MM.1S (cell line): ENCODE measurements around the gene HSD3B2.

Experiments
- DNase-seq: peaks from one replicate; pipeline ENCODE4 v3.0.0-alpha.2; 2015
- H2AFZ ChIP-seq: fragments of 300-600 bp; sonication (generic); 2 replicates; pipeline ENCODE4 v1.6.0; 2016; ENCODE audit warnings: antibody characterized with exemption, low read length
- H3F3A ChIP-seq: fragments of 300-600 bp; sonication (generic); 2 replicates; pipeline ENCODE4 v1.6.1; 2016; ENCODE audit warnings: mild to moderate bottlenecking, antibody characterized with exemption, low read length, moderate library complexity, mixed read lengths; ENCODE audit not compliant: insufficient read depth
- H3K27ac ChIP-seq: fragments of 300-600 bp; sonication (generic); 2 replicates; pipeline ENCODE4 v1.5.1; 2016; ENCODE audit warnings: mild to moderate bottlenecking, low read length
- H3K27me3 ChIP-seq: fragments of 300-600 bp; sonication (generic); replicated peaks from 2 replicates; pipeline ENCODE4 v1.6.0; 2016; ENCODE audit warnings: low read length; ENCODE audit not compliant: insufficient read depth
- H3K36me3 ChIP-seq: fragments of 300-600 bp; sonication (generic); replicated peaks from 2 replicates; pipeline ENCODE4 v1.6.1; 2016; ENCODE audit warnings: mild to moderate bottlenecking, low read length, mixed read lengths; ENCODE audit not compliant: insufficient read depth
- H3K4me1 ChIP-seq: fragments of 300-600 bp; sonication (generic); 2 replicates; pipeline ENCODE4 v1.6.1; 2016; ENCODE audit warnings: low read length, mixed read lengths
- H3K4me2 ChIP-seq: fragments of 300-600 bp; sonication (generic); 2 replicates; pipeline ENCODE4 v1.6.0; 2016; ENCODE audit warnings: low read depth, low read length
- H3K4me3 ChIP-seq: fragments of 300-600 bp; sonication (generic); 2 replicates; pipeline ENCODE4 v1.5.1; 2016; ENCODE audit warnings: low read length, mixed read lengths
- H3K79me2 ChIP-seq: fragments of 300-600 bp; sonication (generic); 2 replicates; pipeline ENCODE4 v1.6.1; 2016; ENCODE audit warnings: mixed run types, low read length, mixed read lengths
- H3K9ac ChIP-seq: fragments of 300-600 bp; sonication (generic); 2 replicates; pipeline ENCODE4 v1.6.1; 2016; ENCODE audit warnings: low read length, mixed read lengths
- H3K9me2 ChIP-seq: fragments of 300-600 bp; sonication (generic); replicated peaks from 2 replicates; pipeline ENCODE4 v1.6.1; 2016; ENCODE audit warnings: mild to moderate bottlenecking, low read length, mixed read lengths; ENCODE audit not compliant: insufficient read depth
- H3K9me3 ChIP-seq: fragments of 300-600 bp; sonication (generic); replicated peaks from 2 replicates; pipeline ENCODE4 v1.6.1; 2016; ENCODE audit warnings: mild to moderate bottlenecking, low read length, mixed read lengths; ENCODE audit not compliant: insufficient read depth
- H4K20me1 ChIP-seq: fragments of 300-600 bp; sonication (generic); 2 replicates; pipeline ENCODE4 v1.6.1; 2016; ENCODE audit warnings: mild to moderate bottlenecking, low read length, moderate library complexity, mixed read lengths; ENCODE audit not compliant: insufficient read depth
- EZH2 ChIP-seq: fragments of 300-600 bp; sonication (generic); optimal IDR thresholded peaks from 2 replicates; pipeline ENCODE3; 2017; ENCODE audit warnings: low read depth, mild to moderate bottlenecking, antibody characterized with exemption, low read length, mixed read lengths
- EZH2phosphoT487 ChIP-seq: fragments of 300-600 bp; sonication (generic); IDR thresholded peaks from 2 replicates; pipeline ENCODE4 v1.6.1; 2018; ENCODE audit warnings: antibody characterized with exemption, low read length
- TF ChIP-seq, protein P1 (sequence below): fragments of 300-600 bp; sonication (generic); IDR thresholded peaks from 2 replicates; pipeline ENCODE4 v1.5.1; 2016; ENCODE audit warnings: antibody characterized with exemption, low read length, mixed read lengths

Gene HSD3B2

DNA sequence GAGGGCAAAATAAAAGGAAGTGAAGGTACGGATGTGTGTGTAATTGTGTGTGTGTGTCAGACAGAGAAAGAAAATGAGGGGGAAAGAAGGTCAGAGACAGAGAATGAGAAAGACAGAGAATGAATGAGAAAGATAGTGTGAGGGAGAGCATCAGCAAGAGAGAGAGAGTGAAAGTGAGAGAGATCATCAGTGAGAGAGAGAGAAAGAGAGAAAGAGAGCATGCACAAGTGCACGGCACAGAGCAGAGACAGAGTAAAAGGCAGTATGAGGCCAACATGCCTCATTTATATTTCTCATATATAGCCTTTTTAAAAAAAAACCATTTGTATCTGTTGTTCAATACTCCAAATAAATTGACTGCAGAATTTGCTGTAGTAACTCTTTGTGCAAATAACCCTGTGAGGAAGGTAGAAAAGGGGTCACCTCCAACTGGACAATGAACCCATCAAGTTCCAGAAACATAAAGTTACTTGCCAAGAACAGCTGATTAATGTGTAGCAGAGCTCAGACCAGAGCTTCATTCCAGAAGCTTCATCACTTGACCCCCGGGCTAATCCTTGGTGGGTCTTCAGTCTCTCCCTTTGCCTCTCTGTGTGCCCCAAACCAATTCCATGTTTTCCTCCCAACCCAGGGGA is 1.2 kb downstream of the HSD3B2 start:
- no peaks in the 10 kb centered on the region for H3K9me2 ChIP-seq
- no peaks in the 10 kb centered on the region for H3K4me1 ChIP-seq
- H2AFZ ChIP-seq: no peak overlapping the region
- H3K9ac ChIP-seq: no peak overlapping the region
- no peak overlapping the region for H3K4me2 ChIP-seq
- no peaks in the 10 kb centered on the region for H4K20me1 ChIP-seq
- H3K27me3 ChIP-seq: no peaks in the 10 kb centered on the region
- no peak overlapping the region for H3K27ac ChIP-seq
- DNase-seq: no peak
- no peaks in the 10 kb centered on the region for H3F3A ChIP-seq
- TF ChIP-seq EZH2 (no peak), EZH2phosphoT487 (no peak)
- TF ChIP-seq, protein P1, sequence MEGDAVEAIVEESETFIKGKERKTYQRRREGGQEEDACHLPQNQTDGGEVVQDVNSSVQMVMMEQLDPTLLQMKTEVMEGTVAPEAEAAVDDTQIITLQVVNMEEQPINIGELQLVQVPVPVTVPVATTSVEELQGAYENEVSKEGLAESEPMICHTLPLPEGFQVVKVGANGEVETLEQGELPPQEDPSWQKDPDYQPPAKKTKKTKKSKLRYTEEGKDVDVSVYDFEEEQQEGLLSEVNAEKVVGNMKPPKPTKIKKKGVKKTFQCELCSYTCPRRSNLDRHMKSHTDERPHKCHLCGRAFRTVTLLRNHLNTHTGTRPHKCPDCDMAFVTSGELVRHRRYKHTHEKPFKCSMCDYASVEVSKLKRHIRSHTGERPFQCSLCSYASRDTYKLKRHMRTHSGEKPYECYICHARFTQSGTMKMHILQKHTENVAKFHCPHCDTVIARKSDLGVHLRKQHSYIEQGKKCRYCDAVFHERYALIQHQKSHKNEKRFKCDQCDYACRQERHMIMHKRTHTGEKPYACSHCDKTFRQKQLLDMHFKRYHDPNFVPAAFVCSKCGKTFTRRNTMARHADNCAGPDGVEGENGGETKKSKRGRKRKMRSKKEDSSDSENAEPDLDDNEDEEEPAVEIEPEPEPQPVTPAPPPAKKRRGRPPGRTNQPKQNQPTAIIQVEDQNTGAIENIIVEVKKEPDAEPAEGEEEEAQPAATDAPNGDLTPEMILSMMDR: no peak
- H3K36me3 ChIP-seq: no peaks in the 10 kb centered on the region
- H3K79me2 ChIP-seq: no peaks in the 10 kb centered on the region
- H3K4me3 ChIP-seq: no peak overlapping the region
- no peaks in the 10 kb centered on the region for H3K9me3 ChIP-seq

DNA sequence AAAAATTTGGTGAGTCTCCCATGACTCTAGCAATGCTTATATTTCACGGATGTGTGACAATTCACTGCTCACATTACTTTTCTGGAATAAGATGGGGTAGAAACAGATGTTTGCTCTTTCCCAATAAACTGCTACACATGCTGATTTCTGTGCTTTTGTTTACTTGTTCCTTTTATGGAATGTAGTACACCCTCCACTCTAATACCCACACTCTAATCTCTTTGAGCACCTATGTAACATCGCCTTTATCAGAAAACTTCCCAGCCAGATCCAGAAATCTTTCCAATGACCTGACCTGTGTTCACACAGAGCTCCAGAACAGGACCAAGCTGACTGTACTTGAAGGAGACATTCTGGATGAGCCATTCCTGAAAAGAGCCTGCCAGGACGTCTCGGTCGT is 4.2 kb downstream of the HSD3B2 start:
- no peak overlapping the region for H2AFZ ChIP-seq

DNA sequence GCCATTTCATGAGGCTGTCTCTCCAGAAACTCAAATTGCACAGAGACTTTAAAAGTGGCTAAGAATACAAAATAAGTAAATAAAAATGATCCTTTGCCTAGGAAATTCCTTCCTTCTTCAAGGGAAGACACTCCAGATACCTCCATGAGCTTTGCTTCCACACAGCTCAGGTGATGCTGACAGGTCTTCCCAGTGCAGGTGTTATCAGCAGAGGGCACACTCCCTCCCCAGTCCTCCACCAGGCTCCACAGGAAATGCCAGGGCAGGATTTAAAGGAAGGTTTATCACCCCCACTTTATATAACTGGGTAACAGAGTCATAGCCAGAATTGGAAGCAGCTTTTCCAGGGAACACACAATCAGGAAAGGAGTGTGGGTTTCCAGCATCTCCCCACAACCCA is 5.7 kb downstream of the HSD3B2 start:
- Histone ChIP-seq H3K9ac (no peak overlapping the region), H3K4me3 (no peak overlapping the region), H3K4me2 (no peak overlapping the region), H3K36me3 (no peaks in the 10 kb centered on the region), H3K27me3 (no peaks in the 10 kb centered on the region), H3K27ac (no peak overlapping the region), H3F3A (no peaks in the 10 kb centered on the region), H3K9me2 (no peaks in the 10 kb centered on the region), H3K79me2 (no peaks in the 10 kb centered on the region), H3K4me1 (no peaks in the 10 kb centered on the region), H3K9me3 (no peaks in the 10 kb centered on the region), H2AFZ (no peak overlapping the region), H4K20me1 (no peaks in the 10 kb centered on the region)
- TF ChIP-seq EZH2phosphoT487: no peak
- TF ChIP-seq, protein P1: no peak
- TF ChIP-seq EZH2: no peak
- DNase-seq: no peak

More for the DNA sequence above, 4.2 kb downstream of the HSD3B2 start:
- H3K4me3 ChIP-seq: no peak overlapping the region
- no peak for DNase-seq
- H3K27me3 ChIP-seq: no peaks in the 10 kb centered on the region
- H3K9me2 ChIP-seq: no peaks in the 10 kb centered on the region
- no peaks in the 10 kb centered on the region for H4K20me1 ChIP-seq
- no peaks in the 10 kb centered on the region for H3K4me1 ChIP-seq
- no peaks in the 10 kb centered on the region for H3F3A ChIP-seq
- TF ChIP-seq, protein P1: no peak
- TF ChIP-seq EZH2 (no peak), EZH2phosphoT487 (no peak)
- no peak overlapping the region for H3K27ac ChIP-seq
- H3K36me3 ChIP-seq: no peaks in the 10 kb centered on the region
- H3K9me3 ChIP-seq: no peaks in the 10 kb centered on the region
- H3K4me2 ChIP-seq: no peak overlapping the region
- no peaks in the 10 kb centered on the region for H3K79me2 ChIP-seq
- no peak overlapping the region for H3K9ac ChIP-seq
